Activated T-cell treated with anti-CD3 and anti-CD28 coated beads, Interleukin-2, amount 50 U/mL, for 48 hours (primary cell): ENCODE measurements around the gene MEIS1.
"Not testable (repeated sequence)": the region's sequence is repeated elsewhere in the genome, so short reads cannot be mapped to it uniquely, and the experiment has no call there.

ENCODE experiments used
- DNase-seq, 2 experiments: peaks; one replicate each; pipeline ENCODE4 v3.0.0-alpha.2; 2020

The MEIS1 gene

DNA sequence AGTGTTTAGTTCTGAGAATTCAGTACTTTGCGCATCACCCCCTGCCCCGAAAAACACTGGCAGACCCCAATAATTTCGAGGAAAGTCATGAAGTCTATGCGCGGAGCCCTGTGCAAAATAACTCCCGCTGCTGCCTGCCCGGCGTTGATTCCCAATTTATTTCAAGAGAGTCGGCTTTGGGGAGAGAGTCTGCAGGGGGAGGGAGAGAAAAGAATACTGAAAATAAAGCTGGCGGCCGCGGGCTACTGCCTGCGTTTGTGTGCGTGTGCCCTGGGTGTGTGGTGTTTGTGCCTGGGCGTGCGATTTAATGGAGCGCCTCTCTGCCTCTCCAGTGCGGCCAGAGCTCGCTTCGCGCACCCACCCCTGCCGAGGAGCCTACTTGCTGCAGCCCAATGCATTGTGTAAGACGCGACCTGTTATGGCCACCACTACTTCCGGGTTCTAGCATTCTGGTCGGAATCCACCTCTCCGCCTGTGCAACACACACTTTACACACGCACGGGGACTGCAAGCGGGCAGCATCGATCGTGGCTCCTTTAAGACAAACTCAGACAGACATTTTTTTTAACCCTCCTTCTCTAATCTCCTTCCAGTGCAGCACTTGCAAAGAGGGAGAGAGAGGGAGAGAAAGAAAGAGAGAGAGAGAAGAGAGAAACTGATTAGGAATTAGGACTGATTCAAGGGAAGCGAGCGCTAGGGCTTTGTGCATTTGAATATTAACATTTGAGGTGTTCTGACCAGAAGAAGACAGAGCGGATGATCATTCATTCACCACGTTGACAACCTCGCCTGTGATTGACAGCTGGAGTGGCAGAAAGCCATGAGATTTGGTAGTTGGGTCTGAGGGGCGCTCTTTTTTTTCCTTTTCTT is at the start of gene MEIS1:
Gene MEIS1, plus strand, starts transcription at position 447 of the 870 bp plus-strand sequence. CDS start 732 bp downstream, outside the sequence.
- DNase-seq = peak; percentile 40 to 44

- no peak for DNase-seq
Measured at GRCh38 chr2:66387016-66387753, 47.7 kb upstream of the MEIS1 start.

GRCh38 chr2:66389651-66390131 is 45.2 kb upstream of the MEIS1 start:
- no peak for DNase-seq

DNA sequence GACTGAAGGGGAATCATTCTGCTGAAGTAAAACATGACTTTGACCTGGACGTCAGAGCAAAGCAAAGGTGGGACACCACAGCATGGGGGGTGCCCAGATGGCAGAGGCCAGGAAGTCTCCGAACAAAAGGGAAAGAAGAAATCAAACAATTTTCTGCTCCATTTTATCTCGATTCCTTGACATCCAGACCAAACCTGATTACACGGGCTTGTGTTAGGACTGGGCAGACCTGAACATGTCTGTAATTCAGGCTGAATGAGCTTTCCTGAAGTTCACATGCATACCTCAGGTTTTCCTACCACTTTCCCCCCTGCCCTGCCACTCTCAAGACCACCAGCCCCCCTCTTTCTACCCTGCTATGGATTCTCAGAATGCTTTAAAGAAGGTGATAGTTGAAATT is 44.8 kb upstream of the MEIS1 start:
- no peak for DNase-seq

DNA sequence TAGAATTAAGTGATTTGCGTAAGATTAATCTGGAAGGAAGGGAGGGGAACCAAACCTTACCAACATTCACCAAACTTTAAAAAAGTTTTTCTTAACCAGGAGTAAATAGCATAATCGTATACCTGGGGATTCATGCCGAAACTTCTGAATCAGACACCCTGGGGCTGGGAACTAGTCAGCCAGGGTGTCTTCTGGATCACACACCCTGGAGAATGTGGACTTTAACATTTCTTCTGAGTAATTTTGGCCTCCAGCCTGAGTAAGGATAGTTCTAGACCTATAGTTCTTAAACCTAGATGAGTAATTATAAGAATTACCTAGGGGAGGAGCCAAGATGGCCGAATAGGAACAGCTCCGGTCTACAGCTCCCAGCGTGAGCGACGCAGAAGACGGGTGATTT is 44.1 kb upstream of the MEIS1 start:
- DNase-seq = no peak

GRCh38 chr2:66391240-66391639 is 43.7 kb upstream of the MEIS1 start:
- not testable (repeated sequence) for DNase-seq

GRCh38 chr2:66405473-66405872 is 29.5 kb upstream of the MEIS1 start:
- DNase-seq = no peak

DNA sequence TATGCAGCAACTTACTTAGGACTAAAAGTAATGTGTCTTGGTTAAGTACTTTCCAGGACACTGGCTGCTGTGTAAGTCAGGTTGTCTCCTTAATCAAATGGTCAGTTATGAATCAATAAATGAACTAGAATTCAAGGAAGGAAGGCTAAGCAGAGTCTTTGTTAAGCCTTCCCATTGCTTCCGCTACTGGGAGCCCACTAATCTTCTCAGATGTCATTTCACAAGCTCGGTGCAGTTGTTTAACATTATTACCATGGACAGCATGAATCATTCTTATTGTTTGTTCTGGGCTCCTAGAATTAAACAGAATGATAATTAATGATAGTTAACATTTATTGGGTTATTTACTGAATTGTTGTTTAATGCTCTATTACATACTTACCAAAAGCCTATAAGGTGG is 26.0 kb upstream of the MEIS1 start:
- DNase-seq = no peak

- no peak for DNase-seq
Measured at GRCh38 chr2:66412874-66413273, 22.1 kb upstream of the MEIS1 start.

GRCh38 chr2:66414896-66415295 is 20.0 kb upstream of the MEIS1 start:
- DNase-seq = no peak

- DNase-seq = no peak
Measured at GRCh38 chr2:66418381-66418780, 16.5 kb upstream of the MEIS1 start.

GRCh38 chr2:66421612-66422011 is 13.3 kb upstream of the MEIS1 start:
- DNase-seq = no peak

- DNase-seq = no peak
Measured at GRCh38 chr2:66423391-66424124, 11.4 kb upstream of the MEIS1 start.

DNA sequence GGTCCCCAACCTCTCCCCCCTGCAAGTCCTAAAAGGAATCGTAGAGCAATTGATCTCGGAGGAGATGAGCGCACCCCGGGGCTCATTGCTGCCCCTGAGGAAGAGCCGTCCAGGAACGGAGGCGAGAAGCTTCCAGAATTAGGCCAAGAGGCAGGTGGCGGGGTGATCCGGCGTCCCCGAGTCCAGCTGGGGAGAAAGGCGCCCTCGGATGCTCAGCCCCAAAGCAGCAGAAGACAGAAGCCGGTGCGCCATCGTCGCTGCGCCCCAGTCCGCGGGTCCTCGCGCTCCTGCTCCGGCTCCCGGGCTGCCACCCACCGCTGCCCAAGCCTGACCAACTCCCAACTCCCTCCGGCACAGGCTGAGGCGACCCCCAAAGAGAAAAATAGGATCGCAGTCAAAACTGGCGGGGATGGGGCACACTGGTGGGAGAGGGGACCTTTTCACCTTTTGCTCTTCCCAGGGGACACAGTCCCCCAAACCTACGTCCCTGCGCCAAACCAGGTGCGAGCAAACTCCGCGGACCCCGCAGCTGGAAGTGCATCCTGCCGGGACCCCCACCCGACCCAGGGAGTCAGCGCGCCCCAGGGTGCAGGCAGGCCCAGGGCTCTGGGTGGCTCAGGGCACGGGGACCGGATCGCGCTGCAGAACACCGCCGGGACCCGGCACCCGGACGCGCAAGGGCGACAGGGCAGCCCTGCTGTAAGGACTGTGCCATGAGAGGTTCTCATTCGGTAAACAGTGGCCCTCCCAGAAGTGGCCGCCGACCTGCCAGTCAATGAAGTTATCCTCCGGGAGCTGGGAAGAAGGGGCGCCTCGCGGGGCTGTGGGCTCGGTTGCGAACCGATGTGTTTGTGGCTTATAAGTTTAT is 8.4 kb upstream of the MEIS1 start:
- DNase-seq = no peak

DNA sequence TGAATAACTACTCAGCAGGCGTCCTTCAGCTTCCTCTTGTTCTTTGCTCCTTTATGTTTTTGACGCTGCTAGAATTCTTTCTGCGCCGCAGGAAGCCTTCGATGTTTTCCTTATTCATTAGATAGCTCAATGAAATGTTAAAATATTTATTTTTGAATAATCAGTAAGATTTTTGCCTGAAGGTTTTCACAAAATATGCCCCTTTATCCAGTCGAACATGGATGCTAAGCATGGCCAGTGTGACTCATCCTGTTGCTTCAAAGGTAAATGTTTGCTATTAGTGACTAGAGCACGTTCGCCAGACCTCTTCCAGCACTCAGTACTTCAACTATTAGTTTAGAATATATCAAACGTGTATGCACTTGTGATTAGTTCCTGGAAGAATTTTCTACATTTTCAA is 7.6 kb upstream of the MEIS1 start:
- no peak for DNase-seq

DNA sequence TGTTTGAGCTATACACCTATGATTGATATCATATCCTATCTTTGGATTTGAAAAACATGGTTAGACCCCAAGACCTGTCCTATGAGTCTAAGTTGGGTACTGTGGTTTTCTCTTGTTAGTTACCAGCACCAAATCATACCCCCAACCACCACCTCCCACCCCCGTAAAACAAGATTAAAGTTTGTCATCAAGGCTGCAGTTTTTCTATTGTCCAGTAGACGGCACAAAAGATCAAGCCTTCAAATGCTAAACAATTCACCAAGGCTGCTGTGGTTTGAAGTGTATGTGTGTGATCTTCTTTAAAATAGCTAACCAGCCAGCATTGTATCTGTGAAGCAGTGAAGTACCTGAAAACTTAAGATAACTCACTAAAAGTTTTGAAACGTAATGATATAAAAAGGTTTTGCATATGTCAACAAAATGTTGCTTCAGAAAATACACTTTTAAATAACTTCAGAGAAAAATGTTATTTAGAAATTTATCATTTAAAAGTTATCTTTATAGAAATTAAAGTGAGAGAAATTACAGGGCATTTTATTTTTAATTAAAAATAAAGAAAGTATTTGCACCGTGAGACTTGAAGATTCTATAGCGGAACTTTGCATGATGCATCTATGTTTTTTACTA is 5.8 kb upstream of the MEIS1 start:
- no peak for DNase-seq

DNA sequence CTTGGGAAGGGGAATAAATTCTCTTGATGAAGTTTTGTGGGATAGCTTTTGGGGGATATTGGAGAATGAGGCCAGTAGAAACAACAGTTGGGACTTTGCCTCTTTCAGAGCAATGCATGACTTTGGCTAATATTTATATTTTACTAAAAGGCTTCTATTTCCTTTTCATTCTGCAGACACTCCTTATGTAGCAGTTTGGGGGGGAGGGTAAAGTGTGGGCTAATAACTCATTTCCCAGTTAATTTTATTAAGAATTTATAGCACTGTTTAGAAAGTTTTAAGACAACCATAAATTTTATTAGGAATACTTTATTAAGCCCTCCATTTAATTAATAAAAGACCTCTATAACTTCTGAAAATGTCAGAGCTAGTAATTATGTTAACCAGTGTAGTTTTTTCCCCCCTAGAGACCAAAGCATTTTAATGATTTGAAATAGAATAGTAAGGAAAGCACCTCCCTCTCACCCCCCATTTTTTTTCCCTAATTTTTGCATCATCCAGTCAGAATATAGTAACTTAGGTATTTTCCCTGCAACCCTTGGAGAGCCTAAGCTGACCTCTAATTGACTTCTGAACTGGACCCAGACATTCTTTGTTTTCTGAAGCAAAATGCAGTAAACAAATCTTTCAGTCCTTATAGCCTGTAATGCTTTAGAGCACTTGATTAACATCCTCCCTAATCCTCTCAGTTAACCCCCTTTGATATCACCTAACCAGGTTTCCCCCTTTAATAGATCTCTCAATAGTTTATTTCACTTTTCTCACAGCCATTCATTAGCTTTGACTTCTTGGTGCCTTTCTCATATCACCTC is 5.0 kb upstream of the MEIS1 start:
- DNase-seq = no peak

DNA sequence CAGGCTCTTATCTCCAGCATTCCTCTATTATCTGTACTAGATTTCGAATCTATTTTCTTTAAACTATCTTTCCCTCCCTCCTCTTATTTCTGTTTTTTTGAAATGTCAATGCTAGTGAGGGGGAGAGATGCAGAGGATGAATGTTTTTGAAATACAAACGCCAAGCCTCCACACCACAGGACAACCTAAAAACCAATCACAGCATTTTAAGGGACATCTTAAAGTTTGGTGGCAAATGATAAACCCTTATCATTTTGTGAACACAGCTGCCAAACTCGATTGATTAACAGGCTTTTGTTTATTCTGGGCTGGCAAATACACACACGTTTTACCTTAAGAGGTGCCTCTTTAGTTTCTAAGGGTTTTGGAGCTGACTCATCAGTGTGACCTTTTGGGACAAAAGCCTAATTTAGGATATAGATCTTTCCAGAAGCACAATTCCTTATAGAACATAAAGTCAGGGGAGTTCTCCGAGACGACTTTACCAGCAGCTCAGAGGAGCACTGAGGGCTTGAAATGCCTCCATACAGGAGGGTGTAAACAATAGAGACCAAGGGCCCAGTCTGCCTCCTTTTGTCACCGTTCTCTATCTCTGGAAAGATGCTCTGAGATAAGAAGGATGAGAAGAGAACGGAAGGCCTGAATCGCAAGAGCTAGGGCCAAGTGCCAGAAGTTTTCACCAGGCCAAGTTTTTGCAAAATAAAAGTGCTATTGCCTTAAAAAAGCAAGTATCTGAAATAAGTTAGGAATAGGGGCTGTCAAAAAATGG is 4.2 kb upstream of the MEIS1 start:
- DNase-seq = no peak

DNA sequence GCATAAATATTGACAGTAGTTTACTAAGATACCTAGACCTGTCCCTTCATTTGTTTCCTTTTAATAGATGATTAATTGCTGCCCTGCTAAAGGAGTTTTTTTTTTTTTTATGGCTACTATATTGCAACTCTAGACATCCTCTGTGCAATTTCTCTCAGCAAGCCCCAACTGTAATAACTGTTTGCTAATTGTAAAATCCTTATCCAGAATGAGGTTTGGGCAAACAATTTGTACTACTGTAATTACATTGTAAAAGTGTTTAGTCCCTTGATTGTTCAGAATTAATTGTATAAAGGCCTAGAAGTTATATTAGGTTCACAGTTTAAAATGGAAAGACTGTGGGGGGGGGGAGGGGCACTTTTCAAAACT is 3.7 kb upstream of the MEIS1 start:
- no peak for DNase-seq
